Activated CD4-positive, alpha-beta T cell treated with anti-CD3 and anti-CD28 coated beads, Interleukin-2, Interleukin-4, amounts not matched to agents 100 ng/mL and 50 ng/mL, durations not matched to agents 16 hours and 8 hours (primary cell): ENCODE measurements around the gene TCHH.
"Not testable (repeated sequence)": the region's sequence is repeated elsewhere in the genome, so short reads cannot be mapped to it uniquely, and the experiment has no call there.

Experiments used
- DNase-seq: peaks from one replicate; pipeline ENCODE4 v3.0.0-alpha.2; 2020; ENCODE audit warnings: low spot score

Gene TCHH, protein sequence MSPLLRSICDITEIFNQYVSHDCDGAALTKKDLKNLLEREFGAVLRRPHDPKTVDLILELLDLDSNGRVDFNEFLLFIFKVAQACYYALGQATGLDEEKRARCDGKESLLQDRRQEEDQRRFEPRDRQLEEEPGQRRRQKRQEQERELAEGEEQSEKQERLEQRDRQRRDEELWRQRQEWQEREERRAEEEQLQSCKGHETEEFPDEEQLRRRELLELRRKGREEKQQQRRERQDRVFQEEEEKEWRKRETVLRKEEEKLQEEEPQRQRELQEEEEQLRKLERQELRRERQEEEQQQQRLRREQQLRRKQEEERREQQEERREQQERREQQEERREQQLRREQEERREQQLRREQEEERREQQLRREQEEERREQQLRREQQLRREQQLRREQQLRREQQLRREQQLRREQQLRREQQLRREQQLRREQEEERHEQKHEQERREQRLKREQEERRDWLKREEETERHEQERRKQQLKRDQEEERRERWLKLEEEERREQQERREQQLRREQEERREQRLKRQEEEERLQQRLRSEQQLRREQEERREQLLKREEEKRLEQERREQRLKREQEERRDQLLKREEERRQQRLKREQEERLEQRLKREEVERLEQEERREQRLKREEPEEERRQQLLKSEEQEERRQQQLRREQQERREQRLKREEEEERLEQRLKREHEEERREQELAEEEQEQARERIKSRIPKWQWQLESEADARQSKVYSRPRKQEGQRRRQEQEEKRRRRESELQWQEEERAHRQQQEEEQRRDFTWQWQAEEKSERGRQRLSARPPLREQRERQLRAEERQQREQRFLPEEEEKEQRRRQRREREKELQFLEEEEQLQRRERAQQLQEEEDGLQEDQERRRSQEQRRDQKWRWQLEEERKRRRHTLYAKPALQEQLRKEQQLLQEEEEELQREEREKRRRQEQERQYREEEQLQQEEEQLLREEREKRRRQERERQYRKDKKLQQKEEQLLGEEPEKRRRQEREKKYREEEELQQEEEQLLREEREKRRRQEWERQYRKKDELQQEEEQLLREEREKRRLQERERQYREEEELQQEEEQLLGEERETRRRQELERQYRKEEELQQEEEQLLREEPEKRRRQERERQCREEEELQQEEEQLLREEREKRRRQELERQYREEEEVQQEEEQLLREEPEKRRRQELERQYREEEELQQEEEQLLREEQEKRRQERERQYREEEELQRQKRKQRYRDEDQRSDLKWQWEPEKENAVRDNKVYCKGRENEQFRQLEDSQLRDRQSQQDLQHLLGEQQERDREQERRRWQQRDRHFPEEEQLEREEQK (N-terminal part only)

DNA sequence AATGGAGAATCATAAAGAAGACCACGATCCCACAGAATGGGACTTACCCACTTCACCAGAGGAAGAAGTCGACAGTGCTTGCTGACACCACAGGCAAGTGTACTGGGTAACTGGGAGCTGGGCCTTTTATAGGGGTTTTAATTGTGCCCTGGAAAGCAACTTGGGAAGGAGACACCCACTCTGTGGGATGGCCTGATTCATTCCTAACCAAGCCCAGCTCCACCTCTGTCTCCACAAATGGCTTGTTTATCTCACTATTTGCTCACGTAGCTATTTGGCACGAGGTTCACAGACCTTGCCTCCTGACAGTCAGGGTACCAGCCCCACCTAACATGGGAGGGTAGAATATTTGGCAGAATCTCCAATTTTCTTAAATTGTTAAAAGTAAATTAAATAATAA, at the start of gene TCHH:
Gene TCHH (minus strand): TSS at position 101 of the 400 bp plus-strand sequence. CDS start 1,364 bp downstream, outside the sequence.
- DNase-seq: no peak

DNA sequence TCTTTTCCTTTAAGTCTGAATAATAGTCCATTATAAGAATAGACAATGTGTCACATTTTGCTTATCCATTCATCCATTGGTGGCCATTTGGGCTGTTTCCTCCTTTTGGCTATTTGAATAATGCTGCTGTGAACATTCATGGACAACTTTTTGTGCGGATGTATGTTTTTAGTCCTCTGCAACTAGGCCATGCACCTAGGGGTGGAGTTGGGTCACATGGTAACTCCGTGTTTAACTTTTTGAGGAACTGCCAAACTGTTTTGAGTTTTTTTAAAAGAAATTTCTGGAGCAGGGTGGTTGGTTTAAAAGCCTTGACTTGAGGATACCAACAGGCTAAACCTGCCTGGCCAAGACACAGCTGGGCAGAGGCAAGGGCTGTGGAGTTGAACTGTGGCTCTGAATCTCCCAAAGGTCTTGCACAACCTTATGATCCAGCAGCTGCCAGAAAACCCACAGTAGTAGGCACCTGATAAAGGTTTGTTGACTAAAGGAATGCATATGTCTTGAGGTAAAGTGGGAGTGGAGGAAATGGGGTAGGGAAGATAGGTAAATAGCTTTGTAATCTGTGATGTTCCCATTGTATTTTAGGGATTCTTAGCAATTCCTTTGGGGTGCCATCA, 49.4 kb upstream of the TCHH start:
- no peak for DNase-seq

DNA sequence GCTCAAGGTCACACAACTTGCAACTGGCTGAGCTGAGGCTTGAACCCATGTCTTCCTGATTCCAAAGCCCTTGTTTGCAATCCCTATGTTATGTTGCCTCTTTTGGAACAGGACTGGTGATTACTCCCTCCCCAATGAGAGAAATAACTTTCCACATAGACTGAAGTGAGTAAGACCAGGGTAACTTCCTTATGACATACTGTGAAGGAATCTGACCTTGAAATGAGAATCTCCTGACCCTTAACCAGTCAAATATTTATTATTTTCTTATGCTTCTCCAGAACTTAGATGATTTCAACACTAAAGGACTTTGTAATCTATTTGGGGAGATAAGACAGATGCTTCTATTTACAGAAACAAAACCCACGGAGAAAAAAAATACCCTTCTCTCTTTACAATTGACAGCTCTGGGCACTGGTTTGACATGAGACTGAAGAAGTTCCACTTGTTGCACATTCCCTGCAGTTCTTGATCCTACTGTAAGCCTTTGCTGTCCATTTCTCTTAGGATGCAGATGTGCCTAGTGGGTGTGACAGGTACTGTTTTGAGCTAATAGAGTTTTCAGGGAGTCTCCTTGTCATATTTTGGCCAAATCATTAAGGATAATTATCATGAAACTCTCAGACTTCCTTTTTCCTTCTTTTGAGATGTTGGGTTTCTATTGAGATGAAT, 47.7 kb upstream of the TCHH start:
- no peak for DNase-seq

DNA sequence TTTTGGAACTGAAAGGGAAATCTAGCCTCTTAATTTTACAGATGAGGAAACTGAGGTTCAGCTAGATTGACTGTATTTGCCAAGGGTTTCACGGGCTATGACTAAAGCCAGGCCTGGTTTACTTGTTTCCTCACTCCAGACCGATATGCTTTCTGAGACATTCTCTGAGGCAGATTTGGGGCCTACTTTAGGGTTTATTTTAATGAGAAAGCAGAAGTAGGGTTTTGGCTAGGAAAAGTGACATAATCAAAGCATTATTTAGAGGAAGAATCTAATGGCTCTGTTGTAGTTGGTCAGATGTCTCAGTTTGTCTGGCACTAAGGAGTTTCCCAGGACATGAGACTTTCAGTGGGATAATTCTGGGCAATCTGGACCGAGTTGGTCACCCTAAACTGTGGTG, 45.3 kb upstream of the TCHH start:
- DNase-seq: no peak

DNA sequence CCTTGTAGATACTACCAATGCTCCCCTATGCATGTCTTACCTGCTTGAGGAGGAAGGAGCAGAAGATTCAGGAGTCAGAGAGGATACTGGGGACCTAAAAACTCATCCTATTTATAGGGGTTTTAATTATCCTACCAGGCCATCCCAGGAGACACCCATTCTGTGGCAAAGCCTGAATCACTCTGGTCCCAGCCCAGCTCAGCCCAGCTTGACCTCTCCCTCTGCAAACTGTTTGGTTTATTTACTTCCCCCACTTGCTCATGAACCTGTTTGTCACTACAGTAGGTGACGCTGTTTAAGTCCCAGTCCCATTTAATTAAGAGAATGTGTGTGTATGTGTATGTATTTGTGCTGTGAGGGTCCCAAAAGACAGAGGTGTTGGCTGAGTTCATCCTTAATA, 43.9 kb upstream of the TCHH start, which contains the start of gene RPTN:
Gene RPTN (minus strand): TSS at position 85 of the 400 bp plus-strand sequence. CDS start 1,339 bp downstream, outside the sequence.
- no peak for DNase-seq

DNA sequence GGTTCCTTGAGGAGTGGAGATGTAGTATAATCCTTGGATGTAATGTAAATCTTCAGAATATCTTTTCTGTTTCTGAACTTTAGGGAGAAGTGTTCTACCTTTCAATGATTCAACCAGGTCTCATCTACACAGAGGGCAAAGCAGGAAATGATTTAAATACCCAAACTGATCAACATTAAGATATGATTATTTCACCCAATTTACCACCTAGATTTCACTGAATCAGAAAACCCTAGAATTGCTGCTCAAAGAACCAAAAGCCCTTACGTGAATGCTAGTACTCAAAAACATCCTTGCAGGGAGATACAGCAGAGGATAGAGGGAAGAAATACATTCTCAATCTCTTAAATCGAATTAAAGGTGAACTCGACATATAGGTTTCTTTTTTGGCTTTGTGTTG, 38.8 kb upstream of the TCHH start:
- DNase-seq: no peak

DNA sequence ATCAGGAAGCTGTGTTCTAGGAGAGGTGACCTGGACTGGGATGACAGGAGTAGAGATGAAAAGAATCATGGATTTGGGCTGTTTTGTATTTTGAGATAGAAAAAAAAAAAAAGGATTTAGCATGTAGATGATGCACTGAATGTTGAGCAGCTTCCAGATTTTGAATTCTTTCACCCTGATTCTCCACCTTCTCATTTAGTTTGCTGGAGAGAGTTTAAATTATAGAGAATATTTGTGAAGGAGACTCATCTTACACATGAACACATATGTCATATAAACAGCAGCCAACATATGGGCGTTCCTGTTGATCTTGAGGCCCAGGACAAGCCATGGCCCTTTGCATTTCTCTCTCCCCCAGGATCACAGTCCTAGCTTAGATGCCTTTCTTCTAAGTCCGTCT, 36.4 kb upstream of the TCHH start:
- DNase-seq: no peak

DNA sequence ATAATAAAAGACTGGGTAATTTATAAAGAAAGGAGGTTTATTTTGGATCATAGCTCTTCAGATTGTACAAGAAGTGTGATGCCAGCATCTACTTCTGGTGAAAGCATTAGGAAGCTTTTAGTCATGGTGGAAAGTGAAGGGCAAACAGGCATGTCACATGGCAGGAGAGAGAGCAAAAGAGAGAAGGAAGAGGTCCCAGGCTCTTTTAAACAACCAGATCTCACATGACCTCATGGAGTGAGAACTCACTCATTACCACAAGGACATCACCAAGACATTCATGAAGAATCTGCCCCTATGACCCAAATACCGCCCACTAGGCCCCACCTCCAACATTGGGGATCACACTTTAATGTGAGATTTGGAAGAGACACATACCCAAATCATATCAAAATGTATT, 33.7 kb upstream of the TCHH start:
- DNase-seq: no peak

DNA sequence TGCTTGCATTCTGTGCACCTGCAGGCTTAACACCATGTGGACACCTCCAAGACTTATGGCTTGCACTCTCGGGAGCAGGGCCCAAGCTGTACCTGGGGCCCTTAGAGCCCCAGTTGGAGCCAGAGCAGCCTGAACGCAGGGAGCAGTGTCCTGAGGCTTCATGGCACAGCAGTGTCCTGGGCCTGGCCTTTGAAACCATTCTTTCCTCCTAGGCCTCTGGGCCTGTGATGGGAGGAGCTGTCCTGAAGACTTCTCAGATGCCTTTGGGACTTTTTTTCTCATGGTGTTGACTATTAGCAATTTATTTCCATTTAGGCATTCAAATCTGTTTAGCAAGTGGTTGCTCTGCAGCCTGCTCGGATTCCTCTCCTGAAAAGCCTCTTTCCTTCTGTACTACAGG, 32.8 kb upstream of the TCHH start:
- no peak for DNase-seq

DNA sequence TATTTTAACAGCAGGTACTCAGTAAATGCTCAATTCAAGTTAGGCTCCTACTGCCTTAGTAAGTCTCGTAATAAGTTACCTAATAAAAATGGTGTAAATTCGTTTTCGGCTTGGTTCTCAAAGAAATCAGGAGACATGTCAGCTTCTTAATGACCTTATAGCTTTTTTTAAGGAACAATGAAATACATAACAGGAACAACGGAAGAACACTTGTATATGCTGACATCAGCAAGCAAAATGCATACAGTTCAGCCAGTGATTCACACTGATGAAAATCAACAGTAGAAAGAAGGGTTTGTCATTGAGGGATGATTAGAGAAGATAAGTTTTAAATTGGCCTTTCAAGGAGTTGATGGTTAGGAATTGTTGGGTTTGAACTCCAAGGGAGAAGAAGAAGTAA, 30.5 kb upstream of the TCHH start:
- DNase-seq: no peak

DNA sequence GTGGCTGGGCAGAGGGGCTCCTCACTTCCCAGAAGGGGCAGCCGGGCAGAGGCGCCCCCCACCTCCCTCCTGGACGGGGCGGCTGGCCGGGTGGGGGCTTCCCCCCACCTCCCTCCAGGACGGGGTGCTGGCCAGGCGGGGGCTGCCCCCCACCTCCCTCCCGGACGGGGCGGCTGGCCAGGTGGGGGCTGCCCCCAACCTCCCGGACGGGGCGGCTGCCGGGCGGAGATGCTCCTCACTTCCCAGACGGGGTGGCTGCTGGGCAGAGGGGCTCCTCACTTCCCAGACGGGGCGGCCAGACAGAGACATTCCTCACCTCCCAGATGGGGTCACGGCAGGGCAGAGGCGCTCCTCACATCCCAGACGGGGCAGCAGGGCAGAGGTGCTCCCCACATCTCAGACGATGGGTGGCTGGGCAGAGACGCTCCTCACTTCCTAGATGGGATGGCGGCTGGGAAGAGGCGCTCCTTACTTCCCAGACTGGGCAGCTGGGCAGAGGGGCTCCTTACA, 29.5 kb upstream of the TCHH start:
- not testable (repeated sequence) for DNase-seq

DNA sequence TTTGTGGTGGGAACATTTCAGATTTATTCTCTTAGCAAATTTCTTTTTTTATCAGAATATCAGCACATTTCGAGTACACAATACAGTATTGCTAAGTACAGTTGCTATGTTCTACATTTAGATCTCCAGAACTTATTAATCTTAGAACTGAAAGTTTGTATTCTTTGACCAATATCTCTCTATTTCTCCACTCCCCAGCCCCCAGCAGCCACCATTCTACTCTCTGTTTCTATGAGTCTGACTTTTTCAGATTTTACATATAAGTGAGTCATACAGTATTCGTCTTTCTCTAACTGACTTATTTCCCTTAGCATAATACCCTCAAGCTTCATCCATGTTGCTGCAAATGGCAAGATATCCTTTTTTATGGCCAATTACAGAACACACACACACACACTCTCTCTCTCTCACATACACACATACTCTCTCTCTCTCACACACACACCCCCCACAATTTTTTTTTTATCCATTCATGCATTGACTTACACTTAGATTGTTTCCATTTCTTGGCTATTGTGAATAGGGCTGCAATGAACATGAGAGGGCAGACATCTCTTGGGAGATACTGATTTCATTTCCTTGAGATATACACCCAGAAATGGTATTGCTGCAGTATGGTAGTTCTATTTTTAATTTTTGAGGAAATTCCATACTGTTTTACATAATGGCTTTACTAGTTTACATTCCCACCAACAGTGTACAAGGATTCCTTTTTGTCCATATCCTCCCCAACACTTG, 28.1 kb upstream of the TCHH start:
- DNase-seq: peak; percentile 54

DNA sequence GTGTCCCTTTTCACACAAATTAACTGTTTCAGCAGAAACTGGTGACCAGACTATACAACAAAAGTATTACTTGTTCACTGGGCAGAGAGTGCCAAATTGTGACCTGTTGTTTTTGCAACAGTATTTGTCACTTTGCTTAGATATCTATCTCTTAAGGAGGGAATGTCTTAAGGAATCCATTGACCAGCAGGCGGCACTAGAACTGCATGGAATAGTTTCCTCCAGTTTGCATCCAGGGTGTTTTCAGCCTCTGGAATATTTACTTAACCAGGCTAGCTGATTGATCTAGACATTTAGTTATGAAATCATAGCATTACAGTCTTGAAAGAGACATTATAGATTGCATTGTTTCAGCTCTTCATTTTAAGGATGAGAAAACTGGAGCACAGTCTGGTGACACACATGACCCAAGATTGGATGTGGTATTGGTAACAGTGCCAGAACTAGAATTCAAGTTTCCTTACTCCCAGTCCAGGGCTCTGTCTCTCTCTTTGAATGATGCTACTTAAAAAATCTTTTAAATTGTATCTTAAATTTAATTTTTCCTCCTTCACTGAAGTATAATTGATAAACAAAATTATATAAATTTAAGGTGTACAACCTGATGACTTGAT, 26.8 kb upstream of the TCHH start:
- peak; percentile 11 for DNase-seq

DNA sequence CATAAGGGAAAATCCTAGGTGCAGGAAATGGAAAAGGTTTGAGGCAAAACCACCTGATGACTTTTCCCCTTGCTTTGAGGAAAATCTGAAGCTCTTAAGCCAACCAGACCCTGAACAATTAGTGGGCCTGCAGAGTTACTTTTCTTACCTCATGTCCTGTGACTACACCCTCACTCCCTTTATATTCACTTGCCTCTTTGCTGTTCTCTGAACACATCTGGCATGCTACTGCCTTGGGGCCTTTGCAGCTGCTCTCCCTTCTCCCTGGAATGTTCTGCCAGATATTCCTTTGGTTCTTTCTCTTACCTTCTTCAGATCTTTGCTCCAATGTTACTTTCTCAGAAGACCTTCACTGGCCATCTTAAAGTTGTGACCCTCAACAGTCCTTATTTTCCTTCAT, 22.0 kb upstream of the TCHH start:
- DNase-seq: no peak

DNA sequence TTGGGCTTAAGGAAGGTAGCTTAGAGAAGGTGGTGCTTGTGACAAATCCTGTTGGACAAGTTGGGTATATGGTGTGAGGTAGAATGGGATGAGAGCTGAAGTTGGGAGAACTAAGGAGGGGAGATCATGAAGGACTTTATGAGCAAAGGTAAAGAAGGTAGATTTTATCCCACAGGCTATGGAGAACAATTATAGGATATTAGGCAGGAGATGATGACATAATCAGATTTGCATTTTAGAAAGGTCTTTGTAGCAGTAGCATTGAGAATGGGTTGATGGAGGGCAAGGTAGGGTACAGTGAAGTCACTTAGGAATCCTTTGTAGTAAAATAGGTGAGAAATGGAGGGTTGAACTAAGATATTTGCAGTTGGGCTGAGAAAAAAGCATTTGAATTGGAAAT, 14.9 kb upstream of the TCHH start:
- DNase-seq: no peak

DNA sequence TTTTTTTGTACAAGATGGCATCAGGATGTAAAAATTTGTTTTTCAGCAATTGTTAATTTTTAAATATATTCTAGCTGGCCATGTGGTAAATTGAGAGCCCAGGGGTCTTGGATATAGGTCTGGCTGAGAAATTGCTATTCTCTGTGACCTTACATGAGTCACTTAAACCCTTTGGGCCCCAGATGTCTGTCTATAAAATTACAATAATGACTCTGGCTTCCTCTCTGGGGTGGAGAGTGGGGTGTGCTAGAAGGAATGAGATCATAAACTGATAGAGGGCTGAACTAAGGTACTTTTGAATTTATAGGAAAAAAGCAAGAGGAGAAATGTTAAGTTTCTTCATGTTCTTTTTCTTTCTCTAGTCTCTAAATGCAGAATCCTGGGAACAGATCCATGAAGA, 12.4 kb upstream of the TCHH start:
- DNase-seq: no peak

DNA sequence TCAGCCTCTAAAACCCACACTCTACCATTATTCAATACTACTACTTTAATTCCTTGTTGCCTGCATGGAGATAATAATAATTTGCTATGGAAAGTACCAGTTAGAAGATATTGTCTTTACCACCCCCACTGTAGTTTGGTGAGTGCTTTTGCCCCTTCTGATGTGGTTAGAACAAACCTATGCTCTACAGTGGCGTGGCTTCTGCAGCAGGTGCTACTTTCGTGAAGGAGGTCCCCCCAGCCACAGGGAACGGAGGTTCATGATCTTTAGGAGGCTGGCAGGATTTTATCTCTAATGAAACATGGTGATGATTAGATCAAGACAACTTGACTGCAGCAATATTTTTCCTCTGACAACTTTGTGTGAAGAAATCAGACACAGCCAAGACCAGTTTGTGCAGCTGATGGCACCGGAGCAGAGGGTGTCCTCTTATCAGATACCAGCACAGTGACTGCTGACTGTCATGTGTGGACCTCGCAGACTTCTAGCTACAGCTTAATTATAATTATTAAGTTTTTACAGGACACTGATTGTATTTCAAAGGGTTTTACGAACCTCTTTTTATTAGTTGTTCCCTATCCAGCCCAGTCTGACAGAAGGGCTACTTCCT, 10.7 kb upstream of the TCHH start:
- no peak for DNase-seq

DNA sequence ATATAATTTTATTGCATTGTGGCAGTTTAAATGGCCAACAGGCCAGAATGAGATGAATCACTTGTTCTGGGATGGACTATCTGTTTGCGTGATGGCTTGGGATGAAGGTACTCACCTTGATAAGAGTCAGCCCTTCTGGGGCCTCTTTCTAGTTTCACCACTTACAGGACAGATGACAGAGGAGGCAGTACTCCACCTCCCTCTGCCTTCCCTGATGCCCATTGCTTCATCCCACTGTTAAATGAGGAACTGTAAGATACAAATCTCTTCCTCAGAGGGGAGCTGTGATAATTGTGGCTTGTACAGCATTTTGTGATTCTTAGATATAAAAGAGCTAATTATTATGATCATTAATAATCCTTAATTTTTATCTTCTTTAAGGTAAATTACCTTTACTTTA, 3.7 kb upstream of the TCHH start:
- DNase-seq: no peak

DNA sequence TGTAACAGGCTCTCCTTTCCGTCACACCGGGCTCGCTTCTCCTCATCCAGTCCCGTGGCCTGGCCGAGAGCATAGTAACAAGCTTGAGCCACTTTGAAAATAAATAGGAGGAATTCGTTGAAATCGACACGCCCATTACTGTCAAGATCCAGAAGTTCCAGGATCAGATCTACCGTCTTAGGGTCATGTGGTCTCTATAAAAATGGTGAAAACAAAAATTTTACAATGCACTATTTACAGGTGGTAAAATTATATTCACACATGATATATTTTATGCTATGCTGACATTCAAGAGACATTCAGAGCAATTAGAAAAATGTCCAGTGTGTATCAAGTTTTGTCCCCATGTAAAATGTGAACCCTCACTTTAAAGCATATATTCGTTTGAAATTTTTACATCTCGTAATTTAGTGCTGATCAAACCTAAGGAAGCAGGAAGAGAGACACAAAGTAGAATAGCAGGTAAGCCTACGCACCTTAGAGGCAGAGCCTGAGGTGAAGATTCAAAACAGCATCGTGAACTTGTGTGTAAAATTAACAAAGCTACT, 2.3 kb downstream of the TCHH start:
- DNase-seq: no peak
